Esophagus muscularis mucosa (tissue), 3 donors: Measurements from ENCODE around the gene NT5C2.

Experiments used
- CTCF ChIP-seq, 3 experiments: fragments of 200-600 bp in 2 of 3; fragments of 450-650 bp in 1 of 3; sonication (generic) in 2 of 3; IDR thresholded peaks; one replicate each; pipeline ENCODE4 v1.5.1; 2017 to 2019; ENCODE audit warnings: antibody characterized with exemption in 3 of 3, mild to moderate bottlenecking in 2 of 3, moderate library complexity in 1 of 3
- POLR2AphosphoS5 ChIP-seq, 2 donors: sonication (generic); formaldehyde crosslinking; IDR thresholded peaks; one replicate each; pipeline ENCODE4 v1.6.1; 2017; ENCODE audit warnings: antibody characterized with exemption in 2 of 2

GRCh38 chr10:103086261-103086660 lies 106.8 kb downstream of the NT5C2 start:
- TF ChIP-seq POLR2AphosphoS5 (IDR thresholded peaks at IDR 0.05) = no peak
- TF ChIP-seq CTCF (IDR thresholded peaks at IDR 0.05) = no peak
